ENCODE data around the gene PRMT9.

GRCh38 chr4:147714575-147715401 is 30.8 kb upstream of the PRMT9 start:
- TF ChIP-seq ZNF274 (IDR thresholded peaks at IDR 0.05; ENCODE audit: low read depth, low read length) (no peak), YY1 (IDR thresholded peaks at IDR 0.05; ENCODE audit: insufficient read depth, insufficient read length) (no peak), SUZ12 (IDR thresholded peaks at IDR 0.05; ENCODE audit: extremely low read depth, insufficient read depth, insufficient read length) (no peak)
